ENCODE measurements around the gene BSND. TPM values are rescaled to one million over a fixed set of nuclear protein-coding genes. Genes with fewer than 3 reads are reported as not detected.

Gene BSND
- total and polyA plus RNA-seq, 9 of the 15 experiments (the other 6 are each of a cell fraction or from before 2014, with no cell fraction given): not detected

GRCh38 chr1:54952950-54953718, 45.6 kb upstream of the BSND start (continued):
- TF ChIP-seq RAD21 (CRISPR knock-in tag; conservative IDR thresholded peaks at IDR 0.05 in 1 of 2, IDR thresholded peaks at IDR 0.05 in 1 of 2): no peak
- TF ChIP-seq ZFX (CRISPR knock-in tag; IDR thresholded peaks at IDR 0.05): peak; percentile 46; the same call in 1 of the 2 replicates
- TF ChIP-seq MBD2 (IDR thresholded peaks at IDR 0.05; ENCODE audit: borderline replicate concordance, low read depth): no peak
- no peak for TF ChIP-seq ZNF696 (CRISPR knock-in tag; conservative IDR thresholded peaks at IDR 0.05)
- no peak for TF ChIP-seq PCBP1 (IDR thresholded peaks at IDR 0.05; ENCODE audit: low read depth, low read length, poor library complexity, severe bottlenecking)
- no peak for TF ChIP-seq ZNF280A (IDR thresholded peaks at IDR 0.05; ENCODE audit: low read depth, partially characterized antibody)
- TF ChIP-seq SMARCA5 (IDR thresholded peaks at IDR 0.05): peak; percentile 53; the same call in 1 of the 2 replicates
- TF ChIP-seq MGA (IDR thresholded peaks at IDR 0.05): peak; percentile 51
- TF ChIP-seq ZHX1 (conservative IDR thresholded peaks at IDR 0.05; ENCODE audit: low read length): no peak
- TF ChIP-seq RBM25 (IDR thresholded peaks at IDR 0.05; ENCODE audit: low read depth, low read length, severe bottlenecking): peak; percentile 64
